ENCODE measurements around the gene EFNA5.
A peak's percentile ranks its signal among the peaks of the same experiment; 100 is the strongest.
"Not testable (repeated sequence)": the region's sequence is repeated elsewhere in the genome, so short reads cannot be mapped to it uniquely, and the experiment has no call there.

EFNA5 gene

DNA sequence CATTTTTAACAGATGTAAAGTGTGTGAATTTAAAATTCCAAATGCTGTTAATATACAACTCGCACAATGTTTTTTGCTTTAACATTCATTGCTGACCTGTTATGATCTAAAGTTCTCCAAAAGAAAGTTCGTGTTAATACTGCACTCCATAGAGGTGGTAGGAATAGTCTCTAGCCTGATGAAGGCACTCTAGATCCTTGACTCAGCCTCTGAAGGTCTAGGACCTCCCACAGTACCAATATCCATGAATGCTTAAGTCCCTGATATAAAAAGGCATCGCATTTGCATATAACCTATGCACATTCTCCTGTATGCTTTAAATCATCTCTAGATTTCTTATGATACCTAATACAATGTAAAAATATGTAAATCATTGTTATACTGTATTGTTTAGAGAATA, 213.6 kb downstream of the EFNA5 start:
- DNase-seq (ENCODE audit: low read depth) = no peak

DNA sequence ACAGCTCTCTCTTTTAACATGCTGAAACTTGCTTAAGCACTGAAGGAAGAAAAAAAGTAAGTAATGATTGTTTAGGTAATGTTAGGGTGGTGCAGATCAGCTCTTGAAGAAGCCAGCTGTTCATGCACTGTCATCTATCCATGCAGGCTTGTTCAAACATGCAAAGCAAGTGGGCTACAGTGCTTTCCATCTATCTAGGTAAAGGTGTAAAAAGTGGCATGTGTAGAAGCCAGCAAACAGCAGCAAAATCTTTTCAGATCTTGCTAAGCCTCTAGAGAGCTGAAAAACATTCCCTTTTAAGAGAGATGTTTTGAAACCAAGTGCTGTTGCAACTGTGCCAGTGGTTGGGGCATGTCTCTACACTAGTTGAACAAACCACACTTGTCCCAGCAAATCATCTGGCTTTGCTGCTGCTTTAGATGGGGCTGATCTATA, 214.4 kb downstream of the EFNA5 start:
- DNase-seq (ENCODE audit: low read depth) = no peak

DNA sequence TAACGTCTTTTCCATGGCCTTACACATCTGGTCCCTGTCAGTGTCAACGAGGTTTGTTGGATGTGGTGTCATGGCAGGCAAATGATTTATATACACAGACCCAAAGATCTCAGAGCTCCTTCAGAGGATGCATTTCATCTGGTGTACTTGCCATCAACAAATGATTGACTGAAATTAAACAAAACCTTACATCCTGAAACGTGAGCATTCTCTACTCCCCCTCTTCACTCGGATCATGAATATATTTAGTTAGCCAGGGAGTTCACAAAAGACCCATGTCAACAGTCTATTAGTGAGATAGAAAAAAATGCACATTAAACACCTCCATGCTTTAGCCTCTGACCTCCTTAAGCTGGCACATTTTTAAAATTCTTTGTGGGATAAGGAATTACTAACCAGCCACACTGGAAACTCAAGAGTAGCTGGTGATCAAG, 215.6 kb downstream of the EFNA5 start:
- DNase-seq (ENCODE audit: low read depth) = peak; percentile 35

DNA sequence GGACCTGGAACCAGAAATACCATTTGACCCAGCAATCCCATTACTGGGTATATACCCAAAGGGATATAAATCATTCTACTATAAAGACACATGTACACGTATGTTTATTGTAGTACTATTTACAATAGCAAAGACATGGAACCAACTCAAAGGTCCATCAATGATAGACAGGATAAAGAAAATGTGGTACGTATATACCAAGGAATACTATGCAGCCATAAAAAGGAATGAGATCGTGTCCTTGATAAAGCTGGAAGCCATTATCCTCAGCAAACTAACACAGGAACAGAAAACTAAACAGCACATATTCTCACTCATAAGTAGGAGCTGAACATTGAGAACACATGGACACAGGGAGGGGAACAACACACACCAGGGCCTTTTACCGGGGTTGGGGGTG, 218.9 kb downstream of the EFNA5 start:
- not testable (repeated sequence) for DNase-seq (ENCODE audit: low read depth)

DNA sequence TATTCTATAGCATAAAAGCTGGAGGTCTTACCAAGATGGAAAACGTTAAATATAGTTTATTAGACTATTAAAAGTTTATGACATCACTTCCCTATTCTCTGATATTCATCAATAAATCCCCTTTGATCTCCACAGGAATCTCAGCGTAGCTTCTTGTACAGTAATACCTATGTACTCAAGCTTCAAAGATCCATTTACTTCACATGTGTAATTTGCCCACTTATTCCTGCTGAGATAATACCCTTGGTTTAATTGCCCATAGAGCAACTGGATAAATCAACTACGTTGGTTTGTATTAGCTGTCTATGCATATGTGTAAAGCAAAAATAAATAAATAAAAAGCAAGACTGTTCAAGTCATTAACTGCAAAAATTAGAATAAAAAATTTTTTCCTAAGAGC, 219.7 kb downstream of the EFNA5 start:
- DNase-seq (ENCODE audit: low read depth) = no peak

DNA sequence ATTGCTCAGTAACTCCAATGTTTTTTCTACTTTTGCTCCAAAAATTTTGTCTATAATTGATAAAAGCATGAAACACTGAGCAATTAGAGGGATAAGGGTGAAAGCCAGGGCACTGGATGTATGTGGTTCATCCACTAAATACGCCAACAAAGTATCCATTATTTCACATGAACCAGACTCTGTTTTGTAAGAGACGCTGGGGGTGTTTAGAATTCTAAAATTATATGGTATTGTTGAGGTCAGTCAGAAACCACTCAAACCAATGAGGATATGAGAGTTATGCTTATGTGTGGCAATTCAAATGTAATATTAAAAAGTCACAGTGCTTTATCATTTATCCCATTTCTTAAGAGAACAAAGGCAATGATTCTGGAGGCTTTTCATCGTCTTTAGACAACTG, 220.2 kb downstream of the EFNA5 start:
- DNase-seq (ENCODE audit: low read depth) = no peak

DNA sequence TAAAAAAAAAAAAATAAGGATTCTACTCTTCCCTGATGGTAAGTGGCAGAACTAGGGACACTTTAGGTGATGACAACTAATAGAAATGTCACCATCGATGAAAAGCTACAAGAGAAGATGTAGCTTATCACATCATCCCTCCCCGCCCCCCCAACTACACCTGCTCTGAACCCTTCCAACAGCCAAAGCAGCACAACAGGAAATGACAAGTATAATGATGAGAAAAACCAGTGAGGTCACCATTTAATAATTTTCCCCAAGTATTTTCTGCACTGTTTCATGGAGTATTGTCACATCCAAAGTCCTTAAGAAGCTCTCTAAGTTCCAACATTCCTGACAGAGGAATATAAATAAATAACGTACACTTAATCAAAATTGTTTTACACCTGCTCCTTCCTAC, 221.4 kb downstream of the EFNA5 start:
- DNase-seq (ENCODE audit: low read depth) = no peak

DNA sequence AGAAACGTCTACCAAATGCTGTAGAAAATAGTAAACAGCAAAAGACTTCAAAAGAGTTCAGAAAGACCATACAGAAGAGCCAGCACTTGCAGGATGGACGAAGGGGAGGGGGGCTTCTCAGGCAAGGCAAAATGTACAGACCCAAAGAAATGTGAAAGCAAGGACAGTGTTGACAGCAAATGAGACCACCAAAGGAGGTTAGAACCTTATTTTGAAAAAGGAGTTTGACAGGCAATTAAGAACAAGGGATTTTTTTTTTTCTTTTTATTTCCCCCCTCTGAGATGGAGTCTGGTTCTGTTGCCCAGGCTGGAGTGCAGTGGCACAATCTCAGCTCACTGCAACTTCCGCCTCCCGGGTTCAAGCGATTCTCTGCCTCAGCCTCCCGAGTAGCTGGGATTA, 223.2 kb downstream of the EFNA5 start:
- no peak for DNase-seq (ENCODE audit: low read depth)

DNA sequence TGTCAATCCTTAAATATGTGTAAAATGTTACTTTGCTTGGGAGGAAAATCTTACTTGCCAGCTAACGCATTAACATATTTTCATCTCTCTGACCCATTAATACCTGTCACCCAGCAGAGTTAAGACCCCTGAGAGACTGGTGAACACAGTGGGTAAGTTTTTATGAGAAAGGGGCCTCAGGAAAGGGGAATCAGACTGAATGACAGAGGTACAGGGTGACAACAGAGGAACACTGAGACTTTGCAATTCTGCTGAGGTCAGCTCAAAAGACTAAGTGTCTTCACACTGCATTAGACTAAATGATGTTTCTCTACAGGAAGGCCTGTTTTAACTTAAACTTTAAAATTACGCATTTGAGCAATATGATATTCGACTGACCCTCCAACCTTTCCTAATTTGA, 223.8 kb downstream of the EFNA5 start:
- DNase-seq (ENCODE audit: low read depth) = no peak

DNA sequence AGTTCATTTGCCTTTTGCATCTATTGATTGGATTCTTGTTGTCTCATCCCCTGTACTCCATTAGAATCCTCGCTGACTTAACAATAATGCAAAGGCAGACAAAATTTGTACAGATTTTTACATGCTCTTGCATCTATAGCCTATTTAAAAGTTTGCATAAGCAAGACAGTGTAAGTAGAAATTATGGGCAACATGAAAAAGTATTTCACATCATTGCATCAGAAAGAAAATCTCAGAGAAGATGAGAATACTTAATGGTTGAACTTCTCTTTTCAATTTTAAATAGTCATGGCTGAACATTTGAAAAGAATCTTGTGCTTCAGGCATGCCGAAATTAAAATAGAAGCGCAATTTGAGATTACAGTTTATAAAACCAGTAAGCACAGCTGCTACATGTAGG, 226.4 kb downstream of the EFNA5 start:
- no peak for DNase-seq (ENCODE audit: low read depth)

DNA sequence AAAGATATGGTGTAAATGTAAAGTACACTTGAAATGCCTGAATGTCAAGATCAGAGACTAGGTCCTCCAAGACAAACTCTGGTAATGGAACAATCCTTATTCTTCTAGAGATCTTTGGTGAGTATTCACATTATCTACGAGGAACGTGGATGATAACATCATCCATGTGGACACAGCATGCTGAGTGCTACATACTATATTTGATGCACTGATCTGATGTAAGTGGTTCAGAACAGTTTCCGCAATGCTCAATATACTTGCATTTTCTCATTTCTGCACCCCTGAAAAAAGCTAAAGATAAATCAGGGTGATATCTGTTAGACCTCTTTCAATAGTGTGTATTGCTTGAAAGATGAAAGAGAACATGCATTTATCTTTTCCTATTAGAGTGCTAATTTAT, 226.8 kb downstream of the EFNA5 start:
- no peak for DNase-seq (ENCODE audit: low read depth)

DNA sequence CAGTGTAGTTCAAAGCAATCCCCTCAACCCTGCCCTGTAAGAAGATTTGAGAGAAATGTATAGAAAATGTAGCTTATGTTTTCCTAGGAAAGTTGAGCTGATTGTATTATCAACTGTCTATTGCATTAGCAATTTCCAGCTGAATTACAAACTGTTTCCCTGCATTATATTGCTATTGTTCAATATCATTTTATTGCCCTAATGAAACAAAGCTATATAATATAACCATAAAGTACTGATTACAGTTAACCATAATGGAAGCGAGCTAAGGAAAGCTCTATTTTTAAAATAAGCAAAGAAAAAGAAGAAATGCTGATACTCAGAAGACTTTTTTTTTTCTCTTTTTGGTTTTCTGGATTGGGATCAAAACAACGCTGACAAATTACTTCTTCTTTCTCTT, 228.3 kb downstream of the EFNA5 start:
- DNase-seq (ENCODE audit: low read depth) = no peak

DNA sequence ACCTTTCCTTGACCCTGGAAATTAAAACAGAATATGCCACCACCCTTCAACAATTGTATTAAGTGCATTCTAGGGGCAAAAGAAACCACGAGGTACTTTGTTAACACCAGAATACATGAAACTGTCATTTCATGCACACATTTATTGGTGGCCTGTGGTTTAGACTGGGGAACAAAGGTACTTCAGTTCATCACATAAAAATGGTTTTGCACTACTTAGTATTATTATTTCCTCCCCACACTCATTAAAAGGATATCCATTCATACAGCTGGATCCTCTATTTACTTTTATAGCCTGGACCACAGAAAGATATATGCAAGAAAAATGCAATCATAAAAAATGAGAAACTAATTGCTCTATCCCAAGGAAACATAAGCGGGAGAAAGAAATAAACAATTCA, 230.9 kb downstream of the EFNA5 start:
- no peak for DNase-seq (ENCODE audit: low read depth)

DNA sequence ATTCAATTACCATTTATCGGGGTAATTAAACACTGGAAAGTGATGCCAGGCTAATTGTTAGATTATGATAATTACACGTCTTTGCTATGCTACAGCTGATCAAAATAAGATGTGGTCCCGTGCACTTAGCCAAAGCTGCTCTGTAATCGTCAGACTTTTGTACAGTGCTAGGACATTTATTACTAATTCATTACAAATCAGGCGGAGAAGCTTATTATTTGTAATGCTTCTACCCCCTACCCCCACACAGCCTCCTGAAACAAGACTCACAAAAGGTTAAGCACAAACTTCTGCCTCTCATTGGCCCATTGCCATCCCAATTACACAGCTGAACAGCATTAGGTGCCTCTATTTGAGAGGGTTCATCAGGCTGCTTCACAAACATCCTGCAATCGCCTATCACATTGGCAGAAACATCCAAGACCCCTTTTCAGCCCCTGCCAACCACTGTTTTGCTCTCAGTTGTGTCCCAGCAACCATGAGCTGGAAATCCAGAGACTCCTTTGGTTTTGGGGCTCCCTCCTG, 232.7 kb downstream of the EFNA5 start:
- DNase-seq (ENCODE audit: low read depth) = no peak

DNA sequence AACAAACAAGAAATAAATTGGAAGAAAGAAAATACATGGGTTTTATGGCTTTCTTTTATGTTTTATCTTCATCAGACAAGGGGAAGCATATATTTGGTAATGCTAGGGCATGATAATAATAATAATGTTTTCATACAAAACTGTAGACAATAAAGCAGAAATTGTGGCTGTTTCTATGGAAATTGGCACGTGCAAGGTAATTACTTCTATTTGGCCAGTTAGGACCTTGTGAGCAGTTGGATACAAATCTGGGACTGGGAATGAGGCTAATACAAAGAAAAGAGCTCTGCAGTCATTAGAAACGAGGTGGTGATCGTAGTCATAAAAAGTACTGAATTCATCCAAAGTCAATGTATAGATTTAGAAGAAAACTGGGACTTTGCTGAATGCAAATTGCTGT, 233.6 kb downstream of the EFNA5 start:
- DNase-seq (ENCODE audit: low read depth) = no peak

DNA sequence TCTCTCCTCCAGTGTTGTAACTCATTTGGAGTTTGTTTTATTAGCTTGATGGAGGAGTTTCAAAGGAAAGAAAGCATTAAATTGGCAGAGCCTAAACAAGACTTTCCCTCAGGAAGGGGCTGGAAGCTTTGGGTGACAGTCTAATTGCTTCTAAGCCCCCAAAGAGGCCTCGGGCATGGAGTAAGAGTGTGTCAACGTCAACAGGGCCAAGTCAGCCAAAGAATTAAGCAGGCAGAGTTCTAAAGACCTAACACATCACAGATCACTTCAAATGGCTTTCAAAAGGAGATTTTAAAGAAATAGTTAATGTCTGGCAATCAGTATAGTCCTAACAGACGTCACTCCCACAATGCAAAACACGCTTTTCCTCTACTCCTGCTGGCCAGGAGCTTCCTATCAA, 234.5 kb downstream of the EFNA5 start:
- no peak for DNase-seq (ENCODE audit: low read depth)

DNA sequence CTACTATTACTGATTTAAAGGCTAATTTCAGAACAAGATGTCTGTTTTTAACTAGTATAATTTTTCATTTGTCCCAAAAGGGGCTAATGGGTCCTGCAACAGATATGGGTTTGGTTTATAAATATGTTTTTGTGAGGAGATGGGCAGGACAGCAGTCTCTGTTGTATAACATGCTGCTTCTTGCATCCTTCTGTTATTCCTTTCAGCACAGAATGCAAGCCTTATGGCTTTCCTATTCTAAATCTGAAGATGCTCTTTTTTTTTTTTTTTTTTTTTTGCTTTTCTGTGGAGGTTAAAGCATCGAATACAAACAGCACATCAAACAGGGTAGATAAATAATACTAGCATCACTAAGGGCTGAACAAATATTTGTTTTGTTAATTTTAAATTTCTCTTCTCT, 235.7 kb downstream of the EFNA5 start:
- no peak for DNase-seq (ENCODE audit: low read depth)

DNA sequence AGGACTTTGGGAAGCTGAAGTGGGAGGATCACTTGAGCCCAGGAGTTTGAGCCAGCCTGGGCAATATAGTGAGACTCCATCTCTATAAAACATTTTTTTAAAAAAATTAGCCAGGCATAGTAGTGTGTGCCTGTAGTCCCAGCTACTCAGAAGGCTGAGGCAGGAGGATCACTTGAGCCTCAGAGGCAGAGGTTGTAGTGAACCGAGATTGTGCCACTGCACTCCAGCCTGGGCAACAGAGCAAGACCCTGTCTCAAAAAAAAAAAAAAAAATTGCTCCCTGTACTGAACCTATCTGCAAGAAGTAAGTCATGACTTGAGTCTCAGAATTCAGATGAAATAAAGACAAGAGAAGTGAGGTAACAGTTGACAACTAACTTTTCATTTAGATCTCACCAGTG, 237.1 kb downstream of the EFNA5 start:
- DNase-seq (ENCODE audit: low read depth) = not testable (repeated sequence)

DNA sequence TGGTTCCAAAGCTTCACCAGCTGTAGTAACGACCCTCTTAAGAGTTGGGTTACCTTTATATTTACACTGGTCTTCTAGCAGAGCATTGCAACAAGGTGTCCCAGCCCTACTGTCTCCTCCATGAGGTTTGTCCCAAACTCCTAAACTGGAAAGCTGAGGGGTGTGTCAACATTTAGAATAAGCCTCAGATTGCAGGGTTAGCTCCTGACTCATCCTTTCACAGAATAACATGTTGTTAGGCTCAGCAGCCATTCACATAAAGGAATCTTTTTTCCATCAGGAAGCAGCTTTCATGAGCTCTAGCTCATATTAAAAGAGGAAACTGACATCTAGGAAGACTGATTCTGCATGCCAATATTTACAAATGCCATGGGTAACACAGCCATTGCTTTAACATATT, 238.7 kb downstream of the EFNA5 start:
- DNase-seq (ENCODE audit: low read depth) = peak; percentile 29

DNA sequence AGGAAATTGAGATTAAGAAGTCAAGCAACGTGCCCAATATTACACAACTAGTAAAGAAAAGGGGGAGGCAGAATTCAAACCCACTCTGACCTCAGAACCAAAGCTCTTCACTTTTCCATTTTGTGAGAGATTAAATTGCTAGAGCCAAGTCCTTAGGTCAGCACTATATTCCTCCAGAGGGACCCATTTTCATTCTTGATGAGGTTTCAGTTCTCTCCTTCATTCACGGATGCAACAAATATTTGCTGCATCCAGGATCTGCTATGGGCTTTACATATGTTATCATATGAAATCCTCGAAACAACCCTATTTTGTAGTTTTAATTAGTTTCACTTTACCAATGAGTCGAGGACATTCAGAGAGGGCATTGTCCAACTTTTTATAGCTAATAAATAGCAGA, 239.2 kb downstream of the EFNA5 start:
- DNase-seq (ENCODE audit: low read depth) = no peak

DNA sequence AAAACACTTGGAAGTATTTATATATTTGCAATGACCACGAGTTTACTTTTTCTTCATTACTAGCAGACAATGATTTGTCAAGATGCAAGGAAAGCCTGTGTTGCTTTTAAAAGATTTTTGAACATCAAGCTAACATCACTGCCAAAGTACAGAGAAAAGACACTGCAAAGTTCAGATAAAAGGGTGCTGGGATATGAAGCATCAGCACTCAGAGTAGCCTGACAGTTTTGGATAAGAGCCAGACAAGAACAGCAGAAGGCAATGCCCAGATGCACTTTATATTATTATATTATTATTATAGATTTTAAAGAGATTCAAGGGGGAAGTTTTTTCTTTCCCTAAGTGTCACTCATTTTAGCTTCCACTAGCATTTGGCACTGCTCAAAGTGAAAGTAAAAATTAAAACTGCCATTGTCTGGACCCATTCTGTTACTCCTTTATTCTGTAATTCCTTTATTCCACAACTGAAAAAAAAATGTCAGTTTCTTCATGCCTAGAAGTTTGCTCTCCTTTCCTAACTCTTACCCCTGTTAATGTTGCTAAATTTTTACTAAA, 240.6 kb downstream of the EFNA5 start:
- DNase-seq (ENCODE audit: low read depth) = no peak

DNA sequence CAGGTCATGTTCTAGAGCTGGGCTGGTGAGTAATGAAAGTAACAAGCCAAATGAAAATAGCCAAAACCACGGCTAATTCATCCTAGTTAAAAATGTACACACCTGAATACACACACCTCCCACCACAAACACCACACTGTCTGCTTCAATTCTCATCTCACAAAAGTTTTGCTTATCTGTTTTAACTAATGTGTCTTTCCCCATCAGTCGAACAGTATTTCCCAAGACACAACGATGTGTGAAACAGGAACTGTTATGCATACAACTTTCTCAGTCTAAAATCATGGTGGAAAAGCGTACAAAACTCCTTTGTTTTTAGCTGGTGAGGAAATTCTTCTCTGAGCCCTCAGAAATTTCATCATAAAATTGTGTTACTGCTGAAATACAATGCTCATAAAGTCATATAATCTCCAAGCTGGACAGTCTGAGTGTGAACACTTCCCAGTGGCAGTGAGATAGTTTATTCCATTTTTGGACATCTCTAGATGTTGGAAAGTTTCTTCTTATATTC, 242.4 kb downstream of the EFNA5 start:
- no peak for DNase-seq (ENCODE audit: low read depth)

DNA sequence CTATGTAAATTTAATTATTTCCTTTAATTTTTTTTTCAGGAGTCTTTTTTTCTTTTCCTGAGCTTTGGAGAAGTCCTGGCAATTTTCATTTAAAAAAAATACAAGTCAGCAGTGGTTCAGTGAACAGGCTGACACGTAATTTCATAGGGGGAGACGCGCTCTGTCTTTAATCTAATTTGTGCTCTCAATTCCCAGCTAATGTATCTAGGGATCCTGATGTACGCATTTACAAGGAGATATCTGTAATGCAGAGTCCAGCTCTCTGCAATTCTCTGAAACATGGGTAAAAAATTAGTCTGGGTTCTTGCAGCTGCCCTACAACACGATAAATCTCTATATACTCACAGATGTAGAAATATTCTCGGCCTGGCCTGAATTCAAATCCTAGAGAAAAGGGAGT, 243.9 kb downstream of the EFNA5 start:
- no peak for DNase-seq (ENCODE audit: low read depth)

DNA sequence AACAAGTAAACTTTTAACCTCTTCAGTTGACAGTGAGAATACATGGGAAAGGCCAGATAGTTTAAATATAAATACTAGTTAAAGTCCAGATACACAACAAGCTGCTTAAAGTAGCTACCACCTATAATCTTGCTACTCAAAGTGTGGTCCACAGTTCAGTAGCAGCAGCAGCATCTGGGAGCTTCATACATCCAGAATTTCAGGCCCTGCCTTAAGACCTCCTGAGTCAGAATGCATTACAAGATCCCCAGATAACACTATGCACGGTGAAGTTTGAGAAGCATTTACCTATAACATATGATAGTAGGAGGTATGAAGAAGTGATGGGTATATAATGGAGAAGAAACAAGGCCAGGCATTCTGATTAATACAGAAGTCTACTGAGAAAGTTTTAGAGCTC, 244.5 kb downstream of the EFNA5 start:
- DNase-seq (ENCODE audit: low read depth) = no peak
